Measurements from ENCODE around the gene WHAMM.
"Not testable (repeated sequence)": the region's sequence is repeated elsewhere in the genome, so short reads cannot be mapped to it uniquely, and the experiment has no call there.

Gene WHAMM

DNA sequence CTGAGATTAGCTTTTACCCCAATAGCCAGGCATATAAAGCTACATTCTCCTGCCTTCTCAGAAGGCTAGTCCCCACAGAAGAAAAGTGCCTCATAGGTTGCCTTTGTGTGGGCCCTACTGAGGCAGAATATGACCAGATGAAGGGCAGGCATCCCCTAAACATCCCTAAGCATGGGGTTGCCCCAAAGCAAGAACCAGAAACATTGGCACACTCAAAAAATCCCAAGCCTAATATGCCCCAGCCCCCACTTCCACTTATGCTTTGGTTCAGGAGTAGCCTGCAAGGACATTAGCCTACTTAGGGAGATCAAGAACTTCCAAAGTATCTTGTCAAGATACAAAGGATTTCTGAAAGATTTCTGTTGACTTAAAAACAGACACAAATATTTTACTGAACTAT is 29.7 kb downstream of the WHAMM start:
- DNase-seq (ENCODE audit: low read depth), result no peak

DNA sequence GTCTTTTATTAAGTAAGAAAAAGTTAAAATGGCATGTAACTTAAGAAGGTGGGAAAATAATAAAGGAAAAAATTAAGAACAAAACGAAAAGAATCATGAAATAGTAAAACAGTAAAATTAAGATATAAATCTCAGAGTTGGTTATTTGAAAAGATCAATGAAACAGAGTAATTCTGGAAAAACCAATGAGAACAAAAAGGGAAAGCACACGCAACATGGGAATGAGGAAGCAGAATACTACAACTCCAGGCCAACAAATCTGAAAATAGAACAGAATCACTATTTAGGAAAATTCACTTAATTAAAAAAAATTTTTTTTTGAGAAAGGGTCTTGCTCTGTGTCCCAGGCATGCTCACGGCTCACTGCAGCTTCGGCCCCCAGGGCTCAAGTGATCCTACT is 30.7 kb downstream of the WHAMM start:
- no peak for DNase-seq (ENCODE audit: low read depth)

DNA sequence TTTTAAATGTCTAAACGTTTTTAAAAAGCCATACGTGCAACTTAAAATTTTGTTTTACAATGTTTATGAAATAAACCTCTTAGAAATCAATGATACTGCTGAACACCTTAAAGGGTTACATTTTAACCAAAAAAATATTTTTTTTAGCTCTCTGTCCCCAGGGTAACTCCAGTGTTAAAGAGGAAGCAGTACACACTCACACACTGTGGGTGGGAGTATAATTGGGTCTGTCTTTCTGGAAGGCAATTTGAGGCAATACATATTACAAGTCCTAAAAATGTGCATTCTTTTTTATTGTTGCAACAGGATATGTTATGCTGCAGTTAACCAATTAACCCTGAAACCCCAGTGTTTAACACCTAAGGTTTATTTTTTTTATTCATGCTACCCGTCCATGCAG is 34.1 kb downstream of the WHAMM start:
- DNase-seq (ENCODE audit: low read depth), result no peak

DNA sequence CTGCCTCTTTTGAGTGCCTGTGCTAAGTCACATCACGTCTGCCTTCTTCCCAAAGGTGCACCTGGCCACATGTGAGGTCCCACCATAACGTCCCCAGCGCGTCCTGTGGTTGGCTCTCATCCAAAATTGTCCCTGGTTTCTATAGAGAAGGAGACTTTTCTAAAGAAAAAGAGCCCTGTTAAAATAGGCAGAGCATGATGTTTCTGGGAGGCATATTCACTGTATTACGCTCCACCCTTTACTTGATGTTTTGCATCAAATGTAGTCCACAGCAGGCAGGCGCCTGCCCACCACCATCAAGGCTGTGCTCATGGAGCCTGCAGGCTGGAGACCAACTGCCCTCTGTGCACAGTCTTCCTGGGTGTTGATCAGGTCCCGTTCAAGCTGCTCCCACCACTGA is 36.3 kb downstream of the WHAMM start:
- DNase-seq (ENCODE audit: low read depth), result no peak

DNA sequence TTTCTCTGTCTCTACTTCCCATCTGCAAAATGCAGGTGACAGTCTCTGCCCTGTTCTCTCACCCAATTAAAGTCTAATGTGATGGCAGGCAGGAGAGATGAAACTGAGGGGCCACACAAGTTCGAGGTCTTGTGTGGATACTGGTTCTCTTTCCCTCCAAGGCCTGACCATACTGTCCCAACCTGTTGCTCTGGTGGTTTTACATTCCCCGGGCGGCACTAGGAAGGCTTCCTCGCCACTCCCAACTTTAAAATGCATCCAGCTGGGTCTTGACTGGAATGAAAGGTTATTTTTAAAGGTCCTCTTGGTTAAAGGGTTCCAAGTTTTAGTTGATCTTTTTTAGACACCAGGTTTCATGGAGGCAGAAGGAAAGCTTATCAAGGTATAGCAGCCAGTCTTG is 37.2 kb downstream of the WHAMM start:
- DNase-seq (ENCODE audit: low read depth), result no peak

DNA sequence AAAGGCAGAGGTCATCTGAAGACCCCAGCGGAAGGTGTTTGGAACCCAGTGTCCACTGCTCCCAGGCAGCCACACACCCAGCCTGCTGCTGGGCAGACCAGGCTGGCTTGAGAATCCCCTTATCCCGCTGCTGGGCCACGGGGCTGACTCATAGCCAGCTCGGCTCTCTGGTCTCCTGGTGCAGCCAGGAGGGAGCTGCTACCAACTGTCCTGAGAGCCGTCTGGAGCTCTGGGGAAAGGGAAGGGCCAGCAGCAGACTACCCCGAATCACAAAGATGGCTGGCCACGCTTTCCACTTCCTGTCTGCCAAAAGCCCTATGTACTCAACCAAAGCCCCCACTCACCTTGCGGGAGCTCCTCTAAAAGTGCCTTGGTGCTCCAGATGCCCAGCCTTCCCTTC is 38.3 kb downstream of the WHAMM start:
- no peak for DNase-seq (ENCODE audit: low read depth)

DNA sequence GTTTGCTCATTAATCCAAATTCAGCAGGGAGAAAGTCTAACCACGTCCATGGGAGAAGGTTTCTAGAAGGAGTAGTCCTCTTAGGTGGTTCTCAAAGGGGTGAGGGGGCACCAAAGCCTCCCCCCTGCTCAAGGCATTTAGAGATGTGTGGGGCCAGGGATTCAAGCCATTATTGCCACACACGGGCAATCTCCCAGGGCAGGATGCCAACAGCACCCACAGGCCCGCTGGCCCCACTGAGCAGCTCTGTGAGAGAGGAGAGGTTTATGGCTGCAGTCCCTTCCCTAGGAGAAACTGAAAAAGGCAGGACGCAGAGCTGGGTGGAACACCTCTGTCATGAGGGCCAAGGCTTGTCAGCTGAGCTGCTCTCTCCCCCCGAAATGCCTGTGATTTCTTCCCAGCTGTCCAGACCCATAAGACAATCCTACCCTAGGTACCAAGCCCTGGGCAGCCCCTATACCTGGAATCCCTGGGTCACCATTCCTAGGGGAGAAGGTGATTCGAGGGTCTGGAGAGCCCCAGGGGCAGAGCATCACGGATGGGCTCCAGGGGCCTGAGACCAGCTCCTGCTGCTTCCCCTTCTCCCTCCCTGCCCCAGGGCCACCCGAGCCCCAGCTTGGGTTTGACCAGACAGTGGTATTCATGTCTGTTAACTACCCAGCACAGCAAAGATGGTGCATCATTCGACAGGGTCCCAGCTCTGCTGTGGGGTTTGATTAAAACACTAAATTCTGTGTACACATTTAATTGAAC is 39.0 kb downstream of the WHAMM start:
- DNase-seq (ENCODE audit: low read depth), result no peak

DNA sequence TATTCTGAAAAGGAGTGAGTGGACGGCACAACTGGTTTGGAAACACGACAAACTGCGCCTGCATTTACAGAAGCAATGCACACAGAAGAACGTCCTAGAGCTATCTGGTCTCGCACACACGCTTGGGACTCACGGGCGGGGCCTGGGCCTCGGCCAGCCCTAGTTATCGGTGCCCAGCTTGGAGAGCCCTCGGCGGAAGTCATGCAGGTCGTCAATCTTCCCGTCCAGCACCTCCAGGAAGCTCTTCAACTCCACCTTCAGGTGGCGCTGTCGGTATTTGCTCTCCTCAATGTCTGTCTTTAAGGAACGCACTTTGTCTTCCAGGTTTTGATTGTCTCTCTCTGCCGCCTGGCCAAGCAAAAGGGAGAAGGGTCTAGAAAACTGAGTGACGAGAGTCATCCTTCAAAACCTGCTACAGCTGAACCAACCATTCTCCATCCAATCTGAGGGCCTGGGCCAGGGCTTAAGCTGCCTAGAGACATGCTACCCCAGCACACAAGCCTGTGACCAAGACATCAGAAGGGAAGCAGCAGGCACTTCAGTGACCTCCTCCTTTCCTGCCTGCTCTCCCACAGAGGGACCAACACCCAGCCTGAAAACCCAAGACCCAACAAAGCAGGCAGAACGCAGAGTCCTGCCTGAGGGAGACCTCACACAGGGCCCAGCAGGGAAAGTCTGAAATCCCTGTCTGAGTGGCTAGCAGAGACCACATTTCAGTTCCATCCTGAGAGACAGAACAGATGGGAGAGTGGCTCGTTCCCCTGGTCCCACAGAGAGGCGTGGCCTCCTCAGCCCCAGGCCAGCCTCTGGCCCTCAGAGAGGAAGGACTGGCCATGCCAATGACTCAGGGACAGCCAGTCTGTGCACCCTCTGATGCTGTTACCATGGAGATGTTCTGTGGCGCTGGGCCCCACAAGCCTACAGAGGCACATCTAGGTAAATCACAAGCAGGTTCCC is 40.4 kb downstream of the WHAMM start:
- DNase-seq (ENCODE audit: low read depth), result no peak

DNA sequence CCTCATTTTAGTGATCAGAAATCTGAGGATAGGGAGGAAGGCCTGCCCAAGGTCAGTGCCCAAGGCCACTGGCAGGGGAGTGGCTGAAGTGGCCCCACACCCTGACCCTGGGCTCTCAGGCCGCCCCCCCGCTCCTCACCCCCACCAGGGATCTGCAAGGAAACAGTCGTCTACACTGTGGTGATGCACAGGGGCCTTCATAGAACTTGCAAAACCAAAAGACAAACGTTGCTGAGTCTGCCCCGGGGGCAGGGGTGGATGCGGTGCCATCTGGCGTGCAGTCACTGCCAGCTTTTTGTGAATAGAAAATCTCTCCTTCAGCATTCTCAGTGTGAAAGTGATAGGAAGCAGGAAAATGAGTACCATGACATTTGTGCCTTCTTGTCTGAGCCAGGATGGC is 41.3 kb downstream of the WHAMM start:
- no peak for DNase-seq (ENCODE audit: low read depth)

DNA sequence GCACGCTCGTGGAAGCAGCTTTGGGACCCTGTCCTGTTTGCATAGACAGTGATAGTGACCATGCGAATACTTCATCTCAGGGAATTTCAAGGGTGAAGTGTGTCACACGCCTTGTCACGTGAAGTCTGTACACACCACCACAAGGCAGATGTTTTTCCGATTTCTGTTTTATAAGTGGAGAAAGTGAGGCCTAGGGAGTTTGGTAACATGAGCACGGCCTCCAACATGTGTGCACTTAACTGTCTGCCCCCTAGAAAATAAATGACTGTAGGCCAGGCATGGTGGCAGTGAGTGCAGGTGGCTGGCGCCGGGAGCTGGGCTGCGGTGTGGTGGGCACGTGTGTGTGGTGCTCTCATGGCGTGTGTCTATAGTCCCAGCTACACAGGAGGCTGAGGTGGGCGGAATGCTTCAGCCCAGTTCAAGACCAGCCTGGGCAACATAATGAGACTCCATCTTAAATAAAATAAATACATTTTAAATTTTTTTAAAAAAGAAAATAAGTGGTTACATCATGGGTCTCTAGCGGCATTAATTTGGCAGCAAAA is 42.0 kb downstream of the WHAMM start:
- DNase-seq (ENCODE audit: low read depth), result no peak

DNA sequence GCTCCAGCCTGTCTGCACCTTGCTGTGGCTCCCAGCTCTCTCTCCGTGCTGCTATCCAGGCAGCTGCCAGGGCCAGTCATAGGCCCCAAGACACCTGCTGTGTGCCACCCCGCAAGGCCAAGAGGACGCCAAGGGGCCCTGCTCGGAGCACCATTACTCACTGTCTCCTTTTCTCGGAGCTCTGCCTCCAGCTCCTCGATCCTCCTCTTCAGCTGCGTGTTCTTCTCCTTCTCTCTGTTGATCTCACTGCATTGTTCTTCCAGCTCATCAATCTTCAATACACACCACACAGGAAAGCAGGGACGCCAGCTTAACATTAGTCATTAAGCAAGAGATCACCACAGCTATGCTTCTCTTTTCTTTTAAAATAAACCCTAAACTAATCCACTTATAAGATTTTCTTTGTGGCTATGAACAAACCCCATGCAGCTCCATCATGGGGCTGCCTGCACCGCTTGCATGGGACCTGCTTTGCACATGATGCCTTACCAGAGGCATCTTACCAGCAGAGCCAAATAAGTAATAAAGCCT is 42.6 kb downstream of the WHAMM start:
- no peak for DNase-seq (ENCODE audit: low read depth)

DNA sequence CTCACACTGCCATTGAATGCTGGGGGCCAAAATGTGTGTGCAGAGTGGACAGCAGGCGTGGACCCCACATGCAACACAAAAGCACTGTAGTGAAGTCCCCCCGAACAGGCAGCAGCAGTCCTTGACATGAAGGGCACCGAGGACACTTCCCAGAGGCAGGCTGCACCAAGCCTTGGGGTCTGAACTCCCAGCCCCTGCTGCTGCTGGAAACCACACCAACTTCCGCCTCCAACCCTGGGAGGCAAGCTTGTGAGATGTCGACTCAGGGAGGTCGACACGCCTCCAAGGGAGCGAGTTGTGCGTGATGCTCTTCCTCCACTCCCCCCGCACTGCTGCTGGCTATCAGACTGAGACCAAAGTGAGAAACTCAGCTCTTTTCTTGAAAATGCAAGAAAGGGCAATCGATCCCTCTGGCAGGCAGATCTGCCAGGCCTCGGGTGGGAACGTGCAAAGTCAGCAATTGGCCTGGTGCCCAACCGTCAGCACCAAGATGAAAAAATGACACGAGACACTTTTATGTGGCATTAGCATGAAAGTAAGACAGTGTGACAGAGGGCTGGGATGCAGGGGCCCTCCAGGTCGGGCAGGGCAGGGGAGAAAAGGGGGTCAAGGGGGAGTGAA is 43.6 kb downstream of the WHAMM start:
- DNase-seq (ENCODE audit: low read depth), result no peak

DNA sequence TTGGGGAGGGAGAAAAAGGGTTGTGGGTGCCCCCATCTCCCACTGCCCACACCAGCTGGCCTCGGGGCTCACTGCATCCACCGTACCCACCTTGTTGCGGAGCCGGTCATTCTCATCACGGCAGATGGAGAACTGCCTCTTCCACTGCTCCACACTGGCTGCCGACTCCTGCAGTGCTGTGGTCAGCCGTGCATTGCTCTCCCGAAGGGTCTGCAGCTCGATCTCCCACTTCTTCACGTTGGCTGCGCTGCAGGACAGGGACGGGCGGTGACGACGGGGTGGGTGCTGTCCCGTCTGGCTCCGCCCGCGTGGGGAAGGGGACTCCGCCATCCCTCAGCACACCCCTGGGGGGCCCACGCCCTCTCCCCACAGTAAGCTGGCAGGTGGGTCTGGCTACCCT is 45.1 kb downstream of the WHAMM start:
- no peak for DNase-seq (ENCODE audit: low read depth)

DNA sequence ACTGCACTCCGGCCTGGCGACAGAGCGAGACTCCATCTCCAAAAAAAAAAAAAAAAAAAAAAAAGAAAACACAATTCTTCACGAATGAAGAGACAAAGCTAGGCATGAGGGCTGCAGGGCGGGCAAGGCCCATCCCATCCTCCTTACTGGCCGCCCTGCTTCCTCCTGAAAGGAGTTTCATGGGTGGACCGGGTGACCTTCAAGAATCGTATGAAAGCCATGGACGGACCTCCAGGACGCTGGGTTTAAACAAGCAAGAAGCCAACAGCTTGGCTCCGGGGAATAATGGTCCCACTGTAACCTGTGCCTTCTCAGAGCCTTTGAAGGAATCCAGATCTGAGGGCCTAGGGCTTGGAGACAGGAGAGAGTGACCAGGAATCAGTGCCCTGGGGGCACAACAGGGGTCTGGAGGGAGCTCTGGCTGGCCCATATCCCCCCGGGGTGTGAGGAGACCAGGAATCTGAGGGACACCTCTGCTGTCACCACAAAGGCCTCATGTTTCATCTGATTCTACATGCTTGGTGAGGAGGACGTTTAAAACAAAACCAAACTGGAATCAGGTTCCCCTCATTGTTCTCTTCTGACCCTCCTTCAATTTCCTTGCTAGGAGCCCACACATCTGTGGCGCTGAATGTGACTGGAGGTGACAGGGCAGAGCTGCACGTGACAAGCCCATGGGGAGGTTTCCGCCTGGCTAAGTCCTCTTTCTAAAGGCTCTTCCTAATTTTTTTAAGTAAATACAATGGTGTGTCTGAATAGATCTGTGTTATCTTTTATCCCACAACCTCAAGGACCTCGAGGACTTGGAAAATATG is 46.1 kb downstream of the WHAMM start:
- DNase-seq (ENCODE audit: low read depth), result no peak

DNA sequence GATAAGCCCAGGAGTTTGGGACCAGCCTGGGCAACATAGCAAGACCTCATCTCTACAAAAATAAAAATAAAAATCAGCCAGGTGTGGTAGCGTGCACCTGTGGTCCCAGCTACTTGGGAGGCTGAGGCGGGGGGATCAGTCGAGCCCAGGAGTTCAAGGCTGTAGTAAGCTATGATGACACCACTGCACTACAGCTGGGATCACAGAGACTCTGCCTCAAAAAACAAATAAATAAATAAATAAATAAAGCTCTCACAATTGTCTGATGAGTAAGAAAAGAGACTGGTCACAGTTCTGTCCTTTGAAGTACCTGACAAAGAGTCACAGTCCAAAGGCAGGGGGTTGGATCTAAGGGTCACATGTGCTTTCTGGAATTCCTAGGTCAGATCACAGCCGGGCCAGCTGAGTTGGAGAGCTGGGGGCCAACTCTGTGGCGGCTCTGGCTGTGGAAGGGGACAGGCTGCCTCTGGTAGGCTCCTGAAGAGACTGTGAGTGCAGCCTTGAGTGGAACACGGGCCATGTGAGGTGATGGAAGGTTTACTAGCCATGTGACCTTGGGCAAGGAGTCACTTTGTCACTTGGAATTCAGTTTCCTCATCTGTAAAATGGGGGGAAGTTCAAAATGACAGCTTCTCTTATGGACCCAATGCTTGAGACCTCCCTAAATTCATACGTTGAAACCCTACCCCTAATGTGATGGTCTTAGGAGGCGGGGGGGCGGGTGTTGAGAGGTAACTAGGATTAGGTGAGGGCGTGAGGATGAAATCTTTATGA is 47.2 kb downstream of the WHAMM start:
- no peak for DNase-seq (ENCODE audit: low read depth)

DNA sequence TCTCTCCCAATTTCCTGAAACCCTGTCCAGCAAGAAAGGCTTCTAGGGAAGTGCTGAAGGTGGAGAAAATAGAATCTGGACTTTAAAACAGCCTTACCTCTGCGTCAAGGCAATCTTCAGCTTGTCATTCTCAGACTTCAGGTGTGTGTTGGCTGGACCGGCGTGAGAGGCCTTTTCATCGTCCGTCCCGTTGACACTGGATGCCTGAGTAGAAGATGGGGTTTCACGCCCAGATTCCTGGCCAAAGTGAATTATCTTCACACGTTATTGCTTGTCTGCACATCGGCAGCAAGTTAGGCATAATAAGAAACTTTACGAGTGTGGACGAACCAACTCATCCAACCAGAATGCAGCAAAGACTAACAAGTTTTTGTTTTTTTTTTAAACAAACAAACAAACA is 49.5 kb downstream of the WHAMM start:
- no peak for DNase-seq (ENCODE audit: low read depth)

DNA sequence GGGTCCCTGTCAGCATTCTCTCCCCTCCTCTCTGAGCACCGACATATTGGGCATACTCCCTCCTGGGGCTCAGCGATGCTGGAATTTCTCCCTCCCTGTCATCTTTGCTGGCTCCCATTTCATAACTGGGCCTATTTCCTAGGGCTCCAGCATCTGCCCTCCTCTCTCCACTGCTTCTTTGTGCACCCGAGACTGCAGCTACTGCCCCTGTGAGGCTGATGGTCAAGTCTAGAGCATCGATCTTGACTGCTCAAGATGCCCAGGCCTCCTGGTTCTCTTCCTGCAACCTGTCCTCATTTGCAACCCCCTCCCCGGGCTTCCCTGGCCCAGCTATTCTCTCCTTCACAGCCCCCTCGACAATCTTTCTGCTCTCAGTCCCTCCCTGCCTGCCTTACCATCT is 53.5 kb downstream of the WHAMM start:
- no peak for DNase-seq (ENCODE audit: low read depth)

DNA sequence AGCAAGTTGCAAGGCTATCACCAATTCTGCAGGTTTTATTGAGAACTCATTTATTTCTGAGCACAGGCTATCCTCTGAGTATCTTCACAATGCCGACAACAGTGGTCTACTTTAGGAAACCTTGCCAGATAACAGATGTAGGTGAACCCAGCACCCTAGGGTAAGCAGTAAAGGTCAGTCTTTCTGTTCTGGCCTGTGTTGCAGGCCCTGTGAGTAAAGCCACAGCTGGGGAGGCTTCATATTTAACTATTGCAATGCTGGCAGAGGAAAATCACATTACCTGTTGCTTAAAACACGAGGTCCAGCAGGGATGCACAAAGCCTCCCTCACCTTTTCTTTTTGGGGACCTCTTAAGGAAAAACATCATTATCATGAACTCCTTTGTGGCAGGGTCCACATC is 55.5 kb downstream of the WHAMM start:
- DNase-seq (ENCODE audit: low read depth), result no peak

DNA sequence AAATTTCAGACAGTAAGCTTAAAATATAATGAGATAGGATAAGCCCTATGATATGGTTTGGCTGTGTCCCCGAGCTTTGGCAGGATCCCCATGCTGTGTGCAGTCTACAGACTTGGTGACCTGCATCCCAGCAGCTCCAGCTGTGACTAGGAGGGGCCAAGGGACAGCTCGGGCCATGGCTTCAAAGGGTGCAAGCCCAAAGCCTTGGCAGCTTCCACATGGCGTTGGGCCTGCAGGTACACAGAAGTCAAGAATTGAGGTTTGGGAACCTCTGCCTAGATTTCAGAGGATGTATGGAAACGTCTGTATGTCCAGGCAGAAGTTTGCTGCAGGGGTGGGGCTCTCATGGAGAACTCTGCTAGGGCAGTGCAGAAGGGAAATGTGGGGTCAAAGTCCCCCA is 56.2 kb downstream of the WHAMM start:
- DNase-seq (ENCODE audit: low read depth), result not testable (repeated sequence)

DNA sequence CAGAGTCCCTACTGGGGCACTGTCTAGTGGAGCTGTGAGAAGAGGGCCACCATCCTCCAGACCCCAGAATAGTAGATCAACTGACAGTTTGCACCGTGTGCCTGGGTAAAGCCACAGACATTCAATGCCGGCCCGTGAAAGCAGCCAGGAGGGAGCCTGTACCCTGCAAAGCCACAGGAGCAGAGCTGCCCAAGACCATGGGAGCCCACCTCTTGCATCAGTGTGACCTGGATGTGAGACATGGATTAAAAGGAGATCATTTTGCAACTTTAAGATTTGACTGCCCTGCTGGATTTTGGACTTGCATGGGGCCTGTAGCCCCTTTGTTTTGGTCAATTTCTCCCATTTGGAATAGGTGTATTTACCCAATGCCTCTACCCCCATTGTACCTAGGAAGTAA is 56.6 kb downstream of the WHAMM start:
- not testable (repeated sequence) for DNase-seq (ENCODE audit: low read depth)

Measured in HS-27A (cell line).